Lower leg skin (tissue), 4 donors: ENCODE data around the gene UMAD1. TPM values are rescaled to one million over a fixed set of nuclear protein-coding genes. Genes with fewer than 3 reads are reported as not detected.

Experiments
- DNase-seq, 2 donors: peaks; one replicate each; pipeline ENCODE4 v3.0.0-alpha.2; 2019; ENCODE audit warnings: low spot score in 2 of 2
- H3K4me3 ChIP-seq: fragments of 200-600 bp; sonication (generic); 2 replicates; pipeline ENCODE4 v1.5.1; 2017; ENCODE audit warnings: mild to moderate bottlenecking, low read depth; ENCODE audit not compliant: poor library complexity, severe bottlenecking
- POLR2A ChIP-seq, 2 donors: fragments of 450-650 bp; IDR thresholded peaks; one replicate each; pipeline ENCODE4 v1.6.1; 2016 to 2017; ENCODE audit warnings: antibody characterized with exemption in 2 of 2, mild to moderate bottlenecking in 1 of 2, moderate library complexity in 1 of 2
- WGBS, 2 donors: methylation state at CpG; one replicate each; pipeline ENCODE4 v1.1.5; 2018; 5-methylcytosine and 5-hydroxymethylcytosine counted together
- intact Hi-C: fragments of 100-400 bp; cut with DNase I; formaldehyde crosslinking; loops from one replicate; pipeline ENCODE4 v1.15.0; 2023; ENCODE audit warnings: low total_unique reads
- total RNA-seq, 4 donors: library from RNA; depleted of rRNA; stranded (reverse); fragments of >200 nt; gene quantifications; one replicate each; pipeline ENCODE4 v1.1.0, GENCODE V29; 2016
- TF ChIP-seq, protein P1 (sequence below), 3 donors: fragments of 450-650 bp; IDR thresholded peaks; one replicate each; pipeline ENCODE4 v1.5.1; 2016; ENCODE audit warnings: antibody characterized with exemption in 3 of 3, mild to moderate bottlenecking in 3 of 3, moderate library complexity in 2 of 3

UMAD1 gene
- total RNA-seq, 4 donors from 2014 or later = 12.3 to 26.1 (median 13.2) TPM

DNA sequence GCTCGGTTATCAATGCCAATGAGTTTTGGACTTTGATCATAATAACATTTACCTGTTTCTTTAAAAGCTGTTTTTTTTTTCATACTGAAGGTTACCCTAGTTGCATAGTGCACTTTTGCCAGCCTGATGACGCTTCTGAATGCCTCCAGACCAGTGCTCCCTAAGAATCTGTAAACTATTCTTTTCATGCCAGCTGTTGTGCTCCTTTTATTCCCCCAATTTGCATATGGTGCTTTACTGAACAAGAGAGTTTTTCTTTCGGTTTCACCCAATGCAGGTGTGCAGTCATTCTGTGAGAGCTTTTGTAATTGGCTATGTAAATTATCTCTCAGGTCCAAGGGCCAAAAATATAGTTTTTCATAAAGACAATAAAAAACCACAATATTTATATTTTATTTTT is 279.9 kb downstream of the UMAD1 start:
- intact Hi-C loops = no loop called here
- TF ChIP-seq POLR2A (IDR thresholded peaks at IDR 0.05) = no peak
- TF ChIP-seq, protein P1, sequence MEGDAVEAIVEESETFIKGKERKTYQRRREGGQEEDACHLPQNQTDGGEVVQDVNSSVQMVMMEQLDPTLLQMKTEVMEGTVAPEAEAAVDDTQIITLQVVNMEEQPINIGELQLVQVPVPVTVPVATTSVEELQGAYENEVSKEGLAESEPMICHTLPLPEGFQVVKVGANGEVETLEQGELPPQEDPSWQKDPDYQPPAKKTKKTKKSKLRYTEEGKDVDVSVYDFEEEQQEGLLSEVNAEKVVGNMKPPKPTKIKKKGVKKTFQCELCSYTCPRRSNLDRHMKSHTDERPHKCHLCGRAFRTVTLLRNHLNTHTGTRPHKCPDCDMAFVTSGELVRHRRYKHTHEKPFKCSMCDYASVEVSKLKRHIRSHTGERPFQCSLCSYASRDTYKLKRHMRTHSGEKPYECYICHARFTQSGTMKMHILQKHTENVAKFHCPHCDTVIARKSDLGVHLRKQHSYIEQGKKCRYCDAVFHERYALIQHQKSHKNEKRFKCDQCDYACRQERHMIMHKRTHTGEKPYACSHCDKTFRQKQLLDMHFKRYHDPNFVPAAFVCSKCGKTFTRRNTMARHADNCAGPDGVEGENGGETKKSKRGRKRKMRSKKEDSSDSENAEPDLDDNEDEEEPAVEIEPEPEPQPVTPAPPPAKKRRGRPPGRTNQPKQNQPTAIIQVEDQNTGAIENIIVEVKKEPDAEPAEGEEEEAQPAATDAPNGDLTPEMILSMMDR (IDR thresholded peaks at IDR 0.05) = no peak
- no peak overlapping the region for H3K4me3 ChIP-seq
- 42 to 53% methylated on average over 3 of the region's 3 CpGs for WGBS, 2 donors
- no peak for DNase-seq

DNA sequence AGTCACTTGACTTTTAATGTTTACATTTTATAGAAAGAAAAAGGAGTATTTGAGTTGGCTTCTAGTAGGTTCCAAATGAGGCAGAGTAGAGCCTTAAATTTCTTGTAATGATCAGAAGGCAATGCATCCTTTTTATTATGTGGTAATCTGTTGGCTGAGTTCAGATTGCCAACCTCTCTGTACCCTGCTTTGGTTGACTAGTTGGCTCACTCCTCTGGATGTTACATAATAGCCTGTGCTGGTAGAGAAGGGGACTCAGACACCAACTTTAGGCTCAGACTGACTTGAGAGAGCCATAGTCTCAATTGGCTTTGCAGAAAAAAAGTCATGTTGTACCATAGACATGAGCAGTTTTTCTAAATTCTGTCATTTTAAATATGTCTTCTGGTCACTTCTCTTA is 281.3 kb downstream of the UMAD1 start:
- intact Hi-C loops = no loop called here
- DNase-seq = no peak
- TF ChIP-seq, protein P1 (IDR thresholded peaks at IDR 0.05) = no peak
- no peak for TF ChIP-seq POLR2A (IDR thresholded peaks at IDR 0.05)
- no peak overlapping the region for H3K4me3 ChIP-seq

DNA sequence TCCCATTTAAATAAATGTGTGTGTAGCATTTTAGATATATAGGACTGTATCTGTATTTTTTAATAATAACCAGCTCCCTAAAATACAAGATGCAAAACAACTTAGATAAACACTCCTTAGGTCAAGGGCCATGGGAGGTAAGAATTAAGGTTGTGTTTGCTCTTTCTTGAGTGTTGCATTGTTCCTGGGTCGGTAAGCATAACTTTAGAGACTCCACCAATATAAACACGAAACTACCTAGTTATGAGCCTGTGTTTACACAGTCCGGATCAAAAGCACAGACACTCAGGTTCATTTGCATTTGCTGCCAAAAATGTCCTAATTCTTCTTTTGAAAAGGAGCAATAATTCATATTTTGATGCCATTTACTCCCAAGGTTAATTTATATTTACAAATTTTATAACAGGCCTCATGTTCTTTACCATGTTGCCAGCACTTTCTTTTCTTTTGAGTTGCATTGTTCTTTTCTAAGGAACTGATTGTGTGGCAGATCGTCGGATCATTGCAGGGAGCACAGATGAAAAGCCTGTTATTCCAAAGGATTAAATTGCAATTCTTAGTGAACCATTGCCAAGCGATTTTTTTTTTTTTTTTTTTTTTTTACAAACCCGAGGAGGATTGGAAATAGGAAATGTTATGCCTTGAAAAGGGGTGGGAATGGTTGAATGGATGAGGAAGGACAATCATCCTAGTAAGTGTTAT is 282.3 kb downstream of the UMAD1 start:
- no peak for TF ChIP-seq POLR2A (IDR thresholded peaks at IDR 0.05)
- TF ChIP-seq, protein P1 (IDR thresholded peaks at IDR 0.05) = no peak
- no peak overlapping the region for H3K4me3 ChIP-seq

DNA sequence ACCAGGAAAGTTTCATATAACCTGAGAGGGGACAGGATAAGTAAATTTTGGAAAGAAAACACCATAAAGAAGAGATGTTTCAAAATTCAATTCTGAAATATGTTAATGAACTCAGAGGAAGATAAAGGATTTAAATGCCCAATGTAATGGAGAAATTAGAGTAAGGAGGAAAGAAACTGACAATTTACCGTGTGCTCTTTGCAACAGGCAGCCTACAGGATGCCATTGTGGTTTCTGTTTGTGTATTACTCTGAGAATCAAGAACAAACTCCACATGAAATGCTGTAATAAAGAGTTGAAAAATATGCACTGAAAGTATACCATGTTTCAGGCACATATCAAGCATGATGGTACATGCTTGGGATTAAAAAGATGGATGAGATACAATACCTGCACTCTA is 283.3 kb downstream of the UMAD1 start:
- no peak for DNase-seq
- TF ChIP-seq, protein P1 (IDR thresholded peaks at IDR 0.05) = no peak
- TF ChIP-seq POLR2A (IDR thresholded peaks at IDR 0.05) = no peak
- intact Hi-C loops = no loop called here
- 63% methylated on average over 1 of the region's 1 CpG for WGBS, 2 donors
- no peak overlapping the region for H3K4me3 ChIP-seq

More for the DNA sequence above, 282.3 kb downstream of the UMAD1 start:
- no peak for DNase-seq
- intact Hi-C loops = no loop called here
- WGBS, 2 donors = 66% methylated on average over 7 of the region's 7 CpGs

DNA sequence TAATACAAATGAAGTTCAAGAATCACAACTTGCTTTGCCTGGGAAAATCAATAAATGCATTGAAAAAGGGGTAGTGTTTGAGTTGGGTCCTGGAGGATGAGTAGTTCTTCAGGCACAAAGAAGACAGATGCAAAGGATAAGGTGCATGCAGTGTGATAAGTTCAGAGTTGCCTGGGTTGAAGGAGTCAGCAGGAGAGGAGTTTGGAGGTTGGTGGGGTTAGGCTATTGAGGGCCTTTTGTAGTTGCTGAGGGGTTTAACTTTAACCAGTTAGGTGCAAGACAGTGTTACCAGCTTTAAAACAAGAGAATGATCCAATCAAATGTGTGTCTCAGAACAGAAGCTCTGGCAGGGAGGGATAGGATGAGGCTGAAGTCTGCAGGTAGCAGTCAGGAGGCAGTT is 283.8 kb downstream of the UMAD1 start:
- DNase-seq = no peak
- intact Hi-C loops = no loop called here
- H3K4me3 ChIP-seq = no peak overlapping the region
- TF ChIP-seq POLR2A (IDR thresholded peaks at IDR 0.05) = no peak

Other genes starting within 250 kb of the UMAD1 start
- gene COL28A1, start 104.9 kb upstream of the UMAD1 start, total RNA-seq = 10 to 100 TPM in 1 of 4 donors, 1 to 10 TPM in 3; 1.6 to 10.5 (median 3.2) TPM
- gene MIOS, start 73.9 kb upstream of the UMAD1 start, total RNA-seq = 10 to 100 TPM; 37.6 to 65.6 (median 52.3) TPM
- 10 to 100 TPM in 2 of 4 donors, 1 to 10 TPM in 2; 8.3 to 15.6 (median 10.3) TPM for gene RPA3, start 77.9 kb downstream of the UMAD1 start, total RNA-seq